ENCODE data around the gene SLC38A2.

- TF ChIP-seq ZNF274 (IDR thresholded peaks at IDR 0.05; ENCODE audit: low read length) (no peak), ZNF274 (tag by site-specific recombination; IDR thresholded peaks at IDR 0.05; ENCODE audit: borderline replicate concordance) (no peak), ZNF600 (tag by site-specific recombination; IDR thresholded peaks at IDR 0.05) (no peak), CTCF (tag by site-specific recombination; IDR thresholded peaks at IDR 0.05) (no peak), PRDM1 (tag by site-specific recombination; IDR thresholded peaks at IDR 0.05) (no peak), ZSCAN30 (tag by site-specific recombination; IDR thresholded peaks at IDR 0.05) (no peak), ZNF335 (tag by site-specific recombination; conservative IDR thresholded peaks at IDR 0.05) (no peak), ZNF843 (tag by site-specific recombination; IDR thresholded peaks at IDR 0.05) (no peak), ZSCAN23 (tag by site-specific recombination; IDR thresholded peaks at IDR 0.05) (no peak), ZBTB49 (tag by site-specific recombination; IDR thresholded peaks at IDR 0.05; ENCODE audit: low read depth) (no peak), YY1 (tag by site-specific recombination; IDR thresholded peaks at IDR 0.05) (no peak), ELK4 (IDR thresholded peaks at IDR 0.05; ENCODE audit: borderline replicate concordance, low read depth, low read length) (no peak), HOXC10 (CRISPR knock-in tag; IDR thresholded peaks at IDR 0.05) (no peak)
Observed at GRCh38 chr12:46384451-46385309, 12.1 kb upstream of the SLC38A2 start.
